T-helper 2 cell (primary cell): ENCODE measurements around the gene THOC6.

ENCODE experiments used
- DNase-seq, 5 experiments: peaks; one replicate each; pipeline versions ENCODE4 v3.0.0 to v3.0.0-alpha.2; 2012 to 2022
- total RNA-seq, 2 donors: gene quantifications; one replicate each; lab custom pipeline; 2026; lab: John Stamatoyannopoulos, UW

Gene THOC6
- 15.0 to 15.4 reads per million in 2 donors for total RNA-seq

GRCh38 chr16:3023669-3024478 lies at the start of gene THOC6, which contains the start of gene HCFC1R1:
THOC6 (plus strand) TSS chr16:3024035; CDS start chr16:3024327, 292 bp downstream.
HCFC1R1 (minus strand) TSS chr16:3023942; CDS start chr16:3023941, 1 bp downstream.
- peak; percentile 84 to 99 (median 94) for DNase-seq

- DNase-seq, result no peak
Observed at GRCh38 chr16:2974319-2975056, 49.3 kb upstream of the THOC6 start.

- DNase-seq, result no peak
Observed at GRCh38 chr16:2975161-2975795, 48.6 kb upstream of the THOC6 start.

- no peak for DNase-seq
Observed at GRCh38 chr16:2976201-2976600, 47.6 kb upstream of the THOC6 start.

- no peak for DNase-seq
Observed at GRCh38 chr16:2976673-2977072, 47.2 kb upstream of the THOC6 start.

DNA sequence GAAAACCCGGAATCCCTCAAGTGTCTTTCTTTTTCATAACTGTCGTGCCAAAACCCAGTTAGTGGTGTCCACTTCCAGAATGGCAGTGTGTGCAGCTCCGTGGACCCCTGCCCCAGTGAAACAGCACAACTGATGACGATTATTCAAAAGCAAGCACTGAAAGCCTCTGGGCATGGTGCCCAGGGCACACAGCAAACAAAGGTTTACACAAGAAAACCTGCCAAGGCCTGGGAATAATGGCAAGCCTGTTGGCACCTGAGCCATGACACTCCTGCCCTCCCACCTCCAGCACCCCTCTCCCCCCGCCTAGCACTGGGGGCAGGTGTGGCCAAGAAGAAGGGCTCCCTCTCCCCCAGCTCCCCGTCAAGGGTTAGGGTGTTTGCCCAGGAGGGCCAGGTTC lies 46.4 kb upstream of the THOC6 start:
- DNase-seq, result no peak

GRCh38 chr16:2979669-2980226 lies 44.1 kb upstream of the THOC6 start:
- DNase-seq, result peak in 1 of 5 experiments; percentile 41

DNA sequence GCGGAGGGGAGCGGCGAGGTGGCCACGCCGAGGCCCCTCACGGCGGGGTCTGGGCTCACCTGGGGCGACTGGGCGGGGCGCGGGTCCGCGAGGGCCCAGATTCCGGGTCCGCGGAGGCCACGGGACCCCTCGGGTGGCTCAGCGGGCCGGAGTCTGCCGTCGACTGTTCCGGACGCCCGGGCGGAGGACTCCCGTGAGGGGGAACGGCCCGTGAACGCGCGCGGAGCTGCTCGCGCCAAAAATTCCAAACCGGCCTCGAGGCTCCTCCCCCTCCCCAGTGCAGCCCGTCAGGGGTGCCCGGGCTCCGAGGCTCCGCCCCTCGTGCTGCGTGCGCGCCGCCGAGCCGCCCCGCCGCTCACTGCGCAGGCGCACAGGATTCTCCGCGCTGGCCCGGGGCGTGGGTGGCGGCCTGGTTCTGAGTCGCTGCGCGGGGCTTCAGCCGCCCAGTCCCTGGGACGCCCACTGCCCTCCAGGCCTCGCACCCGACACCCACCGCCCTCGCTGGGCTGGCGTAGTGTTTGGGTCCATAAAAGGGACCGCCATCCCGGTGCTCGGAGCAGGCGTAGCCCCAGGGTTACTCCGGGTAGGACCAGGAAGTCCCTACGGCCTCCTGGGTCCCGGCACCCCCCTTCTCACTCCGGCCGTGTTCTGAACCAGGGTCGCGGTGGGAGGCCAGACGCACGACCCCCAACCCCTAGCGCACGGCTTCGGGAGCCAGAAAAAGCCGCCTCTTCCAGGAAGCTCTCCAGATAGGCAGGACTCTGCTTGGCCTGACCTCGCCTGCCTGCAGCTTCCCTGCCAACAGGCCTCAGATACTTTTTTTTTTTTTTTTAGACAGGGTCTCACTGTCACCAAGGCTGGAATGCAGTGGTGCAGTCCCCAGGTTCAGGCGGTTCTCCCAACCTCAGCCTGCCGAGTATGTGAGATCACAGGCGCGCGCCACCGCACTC lies 43.3 kb upstream of the THOC6 start, which contains the start of gene PKMYT1:
PKMYT1 (minus strand) TSS at position 220 of the 950 bp plus-strand sequence. CDS start 789 bp downstream, outside the sequence.
- DNase-seq, result peak; percentile 91 to 94 (median 91)

GRCh38 chr16:2981177-2981898 lies 42.5 kb upstream of the THOC6 start:
- DNase-seq, result no peak

DNA sequence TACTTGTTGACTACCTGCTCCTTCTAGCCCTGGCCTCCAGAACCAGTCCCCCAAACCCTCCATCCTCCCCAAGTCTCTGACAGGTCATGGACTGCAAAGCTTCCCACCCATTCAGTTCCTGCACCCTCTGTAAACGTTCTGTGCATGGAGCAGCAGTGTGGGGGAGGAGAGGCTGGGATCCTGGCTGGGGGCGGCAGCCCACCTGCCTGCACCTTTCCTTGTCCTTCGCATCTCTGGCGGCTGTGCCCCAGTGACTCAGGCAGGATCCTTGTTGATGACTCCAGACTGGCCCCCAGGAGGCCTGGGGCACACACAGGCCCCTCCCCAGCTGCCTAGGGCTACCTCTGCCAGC lies 42.0 kb upstream of the THOC6 start:
- DNase-seq, result no peak

GRCh38 chr16:2982402-2982801 lies 41.4 kb upstream of the THOC6 start:
- DNase-seq, result no peak

- peak; percentile 28 to 62 (median 53) for DNase-seq
Observed at GRCh38 chr16:2983706-2984136, 40.1 kb upstream of the THOC6 start.

- DNase-seq, result no peak
Observed at GRCh38 chr16:2985462-2985861, 38.4 kb upstream of the THOC6 start.

DNA sequence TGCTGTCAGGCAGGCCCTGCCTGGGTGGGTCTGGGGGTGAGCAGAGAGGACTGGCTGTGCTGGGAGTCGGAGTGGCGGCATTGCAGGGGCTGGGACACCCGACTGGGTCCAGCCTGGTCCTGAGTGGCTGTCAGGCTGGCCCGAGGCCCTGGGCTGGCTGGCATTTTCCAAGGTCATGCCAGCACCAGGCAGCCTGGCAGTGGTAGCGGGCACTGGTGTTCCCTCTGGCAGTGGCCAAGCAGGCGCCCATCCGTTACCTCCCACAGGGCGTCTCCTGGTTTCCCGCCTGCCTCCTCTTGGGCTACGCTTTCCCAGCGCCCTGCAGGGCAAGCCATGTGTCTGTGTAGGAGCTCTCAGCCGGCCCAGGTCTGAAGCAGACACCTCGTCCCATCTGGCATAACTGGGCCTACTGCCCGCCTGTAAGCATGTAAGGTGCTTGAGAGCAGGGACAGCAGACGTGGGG lies 37.9 kb upstream of the THOC6 start:
- no peak for DNase-seq

DNA sequence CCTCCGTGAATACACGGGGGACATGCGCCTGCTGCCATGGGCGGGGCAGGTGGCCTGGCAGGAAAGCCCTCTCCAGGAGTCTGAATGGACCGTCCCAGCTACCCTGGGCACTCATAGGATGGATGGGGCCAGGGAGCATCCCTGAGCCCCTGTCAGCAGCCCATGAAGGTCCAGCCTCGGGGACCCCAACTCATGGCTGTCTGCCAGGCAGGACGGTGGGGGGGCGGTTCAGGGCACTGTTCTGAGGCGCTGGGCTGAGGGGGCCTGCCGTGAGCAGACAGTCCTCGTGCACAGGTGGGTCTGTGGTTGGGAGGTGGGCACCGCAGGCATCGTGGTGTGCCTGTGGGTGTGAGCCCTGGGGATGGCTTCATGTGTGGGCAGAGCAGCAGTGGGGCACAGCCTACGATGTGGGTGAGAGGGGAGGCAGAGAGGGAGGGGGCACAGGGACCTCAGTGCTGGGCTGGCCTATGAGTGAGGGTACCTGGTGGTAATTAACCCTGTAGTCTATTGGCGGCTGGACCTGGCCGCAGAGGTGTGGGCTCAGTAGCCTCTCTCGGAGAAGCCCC lies 37.1 kb upstream of the THOC6 start:
- DNase-seq, result no peak

DNA sequence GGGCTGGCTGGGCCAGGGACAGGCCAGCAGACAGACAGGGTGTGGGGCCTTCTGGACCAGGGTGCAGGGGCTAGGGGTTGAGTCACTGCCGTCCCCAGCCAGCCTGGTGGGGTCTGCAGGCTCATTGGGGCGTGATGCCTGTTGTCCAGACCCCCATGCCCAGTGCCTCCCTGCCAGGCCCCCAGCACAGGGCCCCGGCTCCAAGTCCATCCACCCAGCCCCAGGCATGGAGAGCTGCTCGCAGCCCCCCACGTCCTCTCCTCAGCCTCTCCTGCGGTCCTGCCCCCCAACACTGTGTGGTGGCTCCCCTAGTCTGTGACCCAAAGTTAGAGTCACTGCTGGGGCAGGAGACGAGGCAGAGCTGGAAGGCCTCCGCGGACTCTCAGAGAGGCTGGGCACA lies 36.5 kb upstream of the THOC6 start:
- DNase-seq, result no peak

DNA sequence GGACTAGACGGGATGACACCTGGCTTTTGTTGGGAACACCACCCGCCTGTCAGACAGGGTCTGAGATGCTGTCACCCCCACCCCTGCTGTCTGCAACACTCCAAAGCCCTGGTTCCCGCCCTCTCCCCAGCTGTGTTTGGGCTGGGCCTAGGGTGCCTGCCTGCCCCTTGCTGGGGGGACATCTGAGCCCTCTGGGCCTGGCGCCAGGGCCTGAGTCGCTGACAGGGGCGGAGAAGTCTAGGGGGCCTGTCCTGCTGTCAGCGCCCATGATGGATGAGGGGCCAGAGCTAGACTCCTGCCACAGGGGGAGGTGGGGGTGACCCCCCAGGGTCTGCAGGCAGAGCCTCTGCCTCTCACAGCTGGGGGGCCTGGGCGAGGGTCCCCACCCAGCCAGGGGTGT lies 36.0 kb upstream of the THOC6 start:
- DNase-seq, result no peak

GRCh38 chr16:2988590-2989099 lies 35.2 kb upstream of the THOC6 start:
- DNase-seq, result no peak

- no peak for DNase-seq
Observed at GRCh38 chr16:2990891-2991290, 32.9 kb upstream of the THOC6 start.

GRCh38 chr16:2991566-2992261 lies 32.1 kb upstream of the THOC6 start:
- DNase-seq, result no peak
